ENCODE data around the gene RPS2.

The RPS2 gene

DNA sequence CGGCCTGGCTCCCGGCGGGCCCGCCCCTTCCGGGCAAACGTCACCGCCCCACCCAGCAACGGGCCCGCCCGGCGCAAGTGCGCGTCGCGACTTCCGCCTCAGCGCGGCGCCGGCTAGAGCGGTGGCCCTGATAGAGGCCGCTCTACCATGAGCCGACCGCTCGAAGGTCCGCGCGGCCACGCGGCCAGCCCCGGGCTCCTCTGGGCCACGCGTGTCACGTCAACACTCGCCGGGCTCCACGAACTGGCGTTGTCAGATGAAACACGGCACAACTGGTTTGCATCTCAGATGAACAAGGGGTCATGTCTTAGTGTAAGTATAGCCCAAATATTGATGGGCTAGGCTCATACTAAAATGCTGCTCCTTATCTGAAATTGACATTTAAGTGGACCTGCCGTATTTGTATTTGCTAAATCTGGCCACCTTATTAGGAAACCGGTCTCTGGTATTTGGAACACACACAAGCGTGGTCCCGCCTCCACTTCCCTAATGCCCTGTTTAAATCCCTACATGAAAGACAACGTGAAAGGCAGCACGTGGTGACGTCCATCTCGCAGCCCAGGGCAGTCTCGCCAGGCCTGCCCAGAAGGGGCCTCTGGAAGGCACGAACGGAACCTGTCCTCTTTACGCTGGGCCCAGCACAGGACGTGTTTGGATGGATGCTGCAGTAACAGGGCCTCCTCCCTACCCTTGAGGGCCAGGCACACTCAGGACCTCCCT, 45.3 kb upstream of the RPS2 start, which contains the start of gene ZNF598 (continued):
- TF ChIP-seq ZFP37 (tag by site-specific recombination; IDR thresholded peaks at IDR 0.05) (peak; percentile 78), ZNF76 (tag by site-specific recombination; IDR thresholded peaks at IDR 0.05; ENCODE audit: borderline replicate concordance, low read depth) (peak; percentile 74), KLF8 (tag by site-specific recombination; IDR thresholded peaks at IDR 0.05) (peak; percentile 78), ZNF335 (tag by site-specific recombination; conservative IDR thresholded peaks at IDR 0.05) (peak; percentile 90), ZBTB17 (tag by site-specific recombination; IDR thresholded peaks at IDR 0.05) (peak; percentile 67), ZNF341 (tag by site-specific recombination; IDR thresholded peaks at IDR 0.05; ENCODE audit: low read depth) (peak; percentile 39; the same call in 1 of the 2 replicates), WT1 (tag by site-specific recombination; IDR thresholded peaks at IDR 0.05) (no peak; the same call in 1 of the 2 replicates), ZNF610 (tag by site-specific recombination; IDR thresholded peaks at IDR 0.05; ENCODE audit: borderline replicate concordance) (peak; percentile 56; the same call in 1 of the 2 replicates), ZNF19 (tag by site-specific recombination; IDR thresholded peaks at IDR 0.05; ENCODE audit: low read depth) (no peak), ZSCAN23 (tag by site-specific recombination; IDR thresholded peaks at IDR 0.05) (peak; percentile 49; the same call in 1 of the 2 replicates), ZFHX2 (tag by site-specific recombination; conservative IDR thresholded peaks at IDR 0.05) (0 out of 2 replicates have a peak, but pooled peaks have one; percentile 5), OVOL3 (tag by site-specific recombination; IDR thresholded peaks at IDR 0.05) (peak; percentile 62; the same call in 1 of the 2 replicates), ZNF629 (tag by site-specific recombination; IDR thresholded peaks at IDR 0.05) (peak; percentile 84), YY2 (tag by site-specific recombination; IDR thresholded peaks at IDR 0.05) (0 out of 2 replicates have a peak, but pooled peaks have one; percentile 25), ZNF433 (tag by site-specific recombination; IDR thresholded peaks at IDR 0.05; ENCODE audit: low read depth) (no peak), KLF9 (tag by site-specific recombination; IDR thresholded peaks at IDR 0.05; ENCODE audit: low read depth) (peak; percentile 45; the same call in 1 of the 2 replicates)
- TF ChIP-seq, protein P1, sequence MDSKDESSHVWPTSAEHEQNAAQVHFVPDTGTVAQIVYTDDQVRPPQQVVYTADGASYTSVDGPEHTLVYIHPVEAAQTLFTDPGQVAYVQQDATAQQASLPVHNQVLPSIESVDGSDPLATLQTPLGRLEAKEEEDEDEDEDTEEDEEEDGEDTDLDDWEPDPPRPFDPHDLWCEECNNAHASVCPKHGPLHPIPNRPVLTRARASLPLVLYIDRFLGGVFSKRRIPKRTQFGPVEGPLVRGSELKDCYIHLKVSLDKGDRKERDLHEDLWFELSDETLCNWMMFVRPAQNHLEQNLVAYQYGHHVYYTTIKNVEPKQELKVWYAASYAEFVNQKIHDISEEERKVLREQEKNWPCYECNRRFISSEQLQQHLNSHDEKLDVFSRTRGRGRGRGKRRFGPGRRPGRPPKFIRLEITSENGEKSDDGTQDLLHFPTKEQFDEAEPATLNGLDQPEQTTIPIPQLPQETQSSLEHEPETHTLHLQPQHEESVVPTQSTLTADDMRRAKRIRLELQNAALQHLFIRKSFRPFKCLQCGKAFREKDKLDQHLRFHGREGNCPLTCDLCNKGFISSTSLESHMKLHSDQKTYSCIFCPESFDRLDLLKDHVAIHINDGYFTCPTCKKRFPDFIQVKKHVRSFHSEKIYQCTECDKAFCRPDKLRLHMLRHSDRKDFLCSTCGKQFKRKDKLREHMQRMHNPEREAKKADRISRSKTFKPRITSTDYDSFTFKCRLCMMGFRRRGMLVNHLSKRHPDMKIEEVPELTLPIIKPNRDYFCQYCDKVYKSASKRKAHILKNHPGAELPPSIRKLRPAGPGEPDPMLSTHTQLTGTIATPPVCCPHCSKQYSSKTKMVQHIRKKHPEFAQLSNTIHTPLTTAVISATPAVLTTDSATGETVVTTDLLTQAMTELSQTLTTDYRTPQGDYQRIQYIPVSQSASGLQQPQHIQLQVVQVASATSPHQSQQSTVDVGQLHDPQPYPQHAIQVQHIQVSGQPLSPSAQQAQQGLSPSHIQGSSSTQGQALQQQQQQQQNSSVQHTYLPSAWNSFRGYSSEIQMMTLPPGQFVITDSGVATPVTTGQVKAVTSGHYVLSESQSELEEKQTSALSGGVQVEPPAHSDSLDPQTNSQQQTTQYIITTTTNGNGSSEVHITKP (tag by site-specific recombination; IDR thresholded peaks at IDR 0.05), result peak; percentile 30
- TF ChIP-seq, protein P2, sequence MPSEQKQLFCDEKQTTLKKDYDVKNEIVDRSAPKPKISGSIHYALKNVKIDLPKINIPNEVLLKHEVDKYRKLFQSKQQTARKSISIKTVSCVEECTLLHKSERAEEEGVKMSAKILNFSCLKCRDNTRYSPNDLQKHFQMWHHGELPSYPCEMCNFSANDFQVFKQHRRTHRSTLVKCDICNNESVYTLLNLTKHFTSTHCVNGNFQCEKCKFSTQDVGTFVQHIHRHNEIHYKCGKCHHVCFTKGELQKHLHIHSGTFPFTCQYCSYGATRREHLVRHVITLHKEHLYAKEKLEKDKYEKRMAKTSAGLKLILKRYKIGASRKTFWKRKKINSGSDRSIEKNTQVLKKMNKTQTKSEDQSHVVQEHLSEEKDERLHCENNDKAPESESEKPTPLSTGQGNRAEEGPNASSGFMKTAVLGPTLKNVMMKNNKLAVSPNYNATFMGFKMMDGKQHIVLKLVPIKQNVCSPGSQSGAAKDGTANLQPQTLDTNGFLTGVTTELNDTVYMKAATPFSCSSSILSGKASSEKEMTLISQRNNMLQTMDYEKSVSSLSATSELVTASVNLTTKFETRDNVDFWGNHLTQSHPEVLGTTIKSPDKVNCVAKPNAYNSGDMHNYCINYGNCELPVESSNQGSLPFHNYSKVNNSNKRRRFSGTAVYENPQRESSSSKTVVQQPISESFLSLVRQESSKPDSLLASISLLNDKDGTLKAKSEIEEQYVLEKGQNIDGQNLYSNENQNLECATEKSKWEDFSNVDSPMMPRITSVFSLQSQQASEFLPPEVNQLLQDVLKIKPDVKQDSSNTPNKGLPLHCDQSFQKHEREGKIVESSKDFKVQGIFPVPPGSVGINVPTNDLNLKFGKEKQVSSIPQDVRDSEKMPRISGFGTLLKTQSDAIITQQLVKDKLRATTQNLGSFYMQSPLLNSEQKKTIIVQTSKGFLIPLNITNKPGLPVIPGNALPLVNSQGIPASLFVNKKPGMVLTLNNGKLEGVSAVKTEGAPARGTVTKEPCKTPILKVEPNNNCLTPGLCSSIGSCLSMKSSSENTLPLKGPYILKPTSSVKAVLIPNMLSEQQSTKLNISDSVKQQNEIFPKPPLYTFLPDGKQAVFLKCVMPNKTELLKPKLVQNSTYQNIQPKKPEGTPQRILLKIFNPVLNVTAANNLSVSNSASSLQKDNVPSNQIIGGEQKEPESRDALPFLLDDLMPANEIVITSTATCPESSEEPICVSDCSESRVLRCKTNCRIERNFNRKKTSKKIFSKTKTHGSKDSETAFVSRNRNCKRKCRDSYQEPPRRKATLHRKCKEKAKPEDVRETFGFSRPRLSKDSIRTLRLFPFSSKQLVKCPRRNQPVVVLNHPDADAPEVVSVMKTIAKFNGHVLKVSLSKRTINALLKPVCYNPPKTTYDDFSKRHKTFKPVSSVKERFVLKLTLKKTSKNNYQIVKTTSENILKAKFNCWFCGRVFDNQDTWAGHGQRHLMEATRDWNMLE (tag by site-specific recombination; conservative IDR thresholded peaks at IDR 0.05; ENCODE audit: low read depth), result peak; percentile 72
- TF ChIP-seq, protein P3, sequence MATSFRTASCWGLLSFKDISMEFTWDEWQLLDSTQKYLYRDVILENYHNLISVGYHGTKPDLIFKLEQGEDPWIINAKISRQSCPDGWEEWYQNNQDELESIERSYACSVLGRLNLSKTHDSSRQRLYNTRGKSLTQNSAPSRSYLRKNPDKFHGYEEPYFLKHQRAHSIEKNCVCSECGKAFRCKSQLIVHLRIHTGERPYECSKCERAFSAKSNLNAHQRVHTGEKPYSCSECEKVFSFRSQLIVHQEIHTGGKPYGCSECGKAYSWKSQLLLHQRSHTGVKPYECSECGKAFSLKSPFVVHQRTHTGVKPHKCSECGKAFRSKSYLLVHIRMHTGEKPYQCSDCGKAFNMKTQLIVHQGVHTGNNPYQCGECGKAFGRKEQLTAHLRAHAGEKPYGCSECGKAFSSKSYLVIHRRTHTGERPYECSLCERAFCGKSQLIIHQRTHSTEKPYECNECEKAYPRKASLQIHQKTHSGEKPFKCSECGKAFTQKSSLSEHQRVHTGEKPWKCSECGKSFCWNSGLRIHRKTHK (tag by site-specific recombination; IDR thresholded peaks at IDR 0.05), result no peak
- TF ChIP-seq, protein P4, sequence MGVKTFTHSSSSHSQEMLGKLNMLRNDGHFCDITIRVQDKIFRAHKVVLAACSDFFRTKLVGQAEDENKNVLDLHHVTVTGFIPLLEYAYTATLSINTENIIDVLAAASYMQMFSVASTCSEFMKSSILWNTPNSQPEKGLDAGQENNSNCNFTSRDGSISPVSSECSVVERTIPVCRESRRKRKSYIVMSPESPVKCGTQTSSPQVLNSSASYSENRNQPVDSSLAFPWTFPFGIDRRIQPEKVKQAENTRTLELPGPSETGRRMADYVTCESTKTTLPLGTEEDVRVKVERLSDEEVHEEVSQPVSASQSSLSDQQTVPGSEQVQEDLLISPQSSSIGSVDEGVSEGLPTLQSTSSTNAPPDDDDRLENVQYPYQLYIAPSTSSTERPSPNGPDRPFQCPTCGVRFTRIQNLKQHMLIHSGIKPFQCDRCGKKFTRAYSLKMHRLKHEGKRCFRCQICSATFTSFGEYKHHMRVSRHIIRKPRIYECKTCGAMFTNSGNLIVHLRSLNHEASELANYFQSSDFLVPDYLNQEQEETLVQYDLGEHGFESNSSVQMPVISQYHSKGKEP (tag by site-specific recombination; IDR thresholded peaks at IDR 0.05), result peak; percentile 64; the same call in 1 of the 2 replicates
- TF ChIP-seq, protein P5, sequence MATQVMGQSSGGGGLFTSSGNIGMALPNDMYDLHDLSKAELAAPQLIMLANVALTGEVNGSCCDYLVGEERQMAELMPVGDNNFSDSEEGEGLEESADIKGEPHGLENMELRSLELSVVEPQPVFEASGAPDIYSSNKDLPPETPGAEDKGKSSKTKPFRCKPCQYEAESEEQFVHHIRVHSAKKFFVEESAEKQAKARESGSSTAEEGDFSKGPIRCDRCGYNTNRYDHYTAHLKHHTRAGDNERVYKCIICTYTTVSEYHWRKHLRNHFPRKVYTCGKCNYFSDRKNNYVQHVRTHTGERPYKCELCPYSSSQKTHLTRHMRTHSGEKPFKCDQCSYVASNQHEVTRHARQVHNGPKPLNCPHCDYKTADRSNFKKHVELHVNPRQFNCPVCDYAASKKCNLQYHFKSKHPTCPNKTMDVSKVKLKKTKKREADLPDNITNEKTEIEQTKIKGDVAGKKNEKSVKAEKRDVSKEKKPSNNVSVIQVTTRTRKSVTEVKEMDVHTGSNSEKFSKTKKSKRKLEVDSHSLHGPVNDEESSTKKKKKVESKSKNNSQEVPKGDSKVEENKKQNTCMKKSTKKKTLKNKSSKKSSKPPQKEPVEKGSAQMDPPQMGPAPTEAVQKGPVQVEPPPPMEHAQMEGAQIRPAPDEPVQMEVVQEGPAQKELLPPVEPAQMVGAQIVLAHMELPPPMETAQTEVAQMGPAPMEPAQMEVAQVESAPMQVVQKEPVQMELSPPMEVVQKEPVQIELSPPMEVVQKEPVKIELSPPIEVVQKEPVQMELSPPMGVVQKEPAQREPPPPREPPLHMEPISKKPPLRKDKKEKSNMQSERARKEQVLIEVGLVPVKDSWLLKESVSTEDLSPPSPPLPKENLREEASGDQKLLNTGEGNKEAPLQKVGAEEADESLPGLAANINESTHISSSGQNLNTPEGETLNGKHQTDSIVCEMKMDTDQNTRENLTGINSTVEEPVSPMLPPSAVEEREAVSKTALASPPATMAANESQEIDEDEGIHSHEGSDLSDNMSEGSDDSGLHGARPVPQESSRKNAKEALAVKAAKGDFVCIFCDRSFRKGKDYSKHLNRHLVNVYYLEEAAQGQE (tag by site-specific recombination; IDR thresholded peaks at IDR 0.05), result peak; percentile 49; the same call in 1 of the 2 replicates
